HG03045 (cell line): ENCODE data around the gene KIRREL3.

Experiments
- ATAC-seq: cut with Tn5 transposase; IDR thresholded peaks from one replicate; pipeline ENCODE4 v1.9.1; 2021; ENCODE audit warnings: mild to moderate bottlenecking, moderate library complexity; ENCODE audit not compliant: unreplicated experiment

The KIRREL3 gene

GRCh38 chr11:126519764-126520734 is 480.5 kb downstream of the KIRREL3 start:
- no peak for ATAC-seq

- ATAC-seq, result no peak
These were observed 481.4 kb downstream of the KIRREL3 start for GRCh38 chr11:126518972-126519690.

- no peak for ATAC-seq
These were observed 482.2 kb downstream of the KIRREL3 start for GRCh38 chr11:126518071-126518971.

GRCh38 chr11:126515501-126515900 is 485.1 kb downstream of the KIRREL3 start:
- ATAC-seq, result no peak

- ATAC-seq, result no peak
These were observed 486.4 kb downstream of the KIRREL3 start for GRCh38 chr11:126514061-126514693.

GRCh38 chr11:126512741-126513715 is 487.5 kb downstream of the KIRREL3 start:
- ATAC-seq, result no peak

GRCh38 chr11:126512251-126512650 is 488.3 kb downstream of the KIRREL3 start:
- ATAC-seq, result no peak

GRCh38 chr11:126511475-126512115 is 489.0 kb downstream of the KIRREL3 start:
- no peak for ATAC-seq

GRCh38 chr11:126510621-126511370 is 489.8 kb downstream of the KIRREL3 start:
- no peak for ATAC-seq

GRCh38 chr11:126507646-126508045 is 492.9 kb downstream of the KIRREL3 start:
- ATAC-seq, result no peak

GRCh38 chr11:126506789-126507188 is 493.8 kb downstream of the KIRREL3 start:
- ATAC-seq, result no peak

GRCh38 chr11:126502982-126503381 is 497.6 kb downstream of the KIRREL3 start:
- no peak for ATAC-seq

- ATAC-seq, result no peak
These were observed 498.4 kb downstream of the KIRREL3 start for GRCh38 chr11:126502159-126502558.

- ATAC-seq, result no peak
These were observed 498.9 kb downstream of the KIRREL3 start for GRCh38 chr11:126501641-126502040.

- no peak for ATAC-seq
These were observed 499.6 kb downstream of the KIRREL3 start for GRCh38 chr11:126500981-126501380.

- ATAC-seq, result no peak
These were observed 501.3 kb downstream of the KIRREL3 start for GRCh38 chr11:126499131-126499752.

- ATAC-seq, result no peak
These were observed 502.3 kb downstream of the KIRREL3 start for GRCh38 chr11:126498281-126498680.
